Gastrocnemius medialis (tissue), 4 donors: ENCODE results near the gene ZDHHC3.

Experiments used
- POLR2A ChIP-seq, 2 donors: fragments of 450-650 bp; IDR thresholded peaks; one replicate each; pipeline ENCODE4 v1.6.1; 2017; ENCODE audit warnings: antibody characterized with exemption in 2 of 2, mild to moderate bottlenecking in 2 of 2, moderate library complexity in 2 of 2
- TF ChIP-seq, protein P1 (sequence below), 5 experiments: fragments of 450-650 bp in 3 of 5; fragments of 200-600 bp in 2 of 5; sonication (generic) in 2 of 5; IDR thresholded peaks in 4 of 5; conservative IDR thresholded peaks in 1 of 5; 1 replicate in 4 of 5; 2 replicates in 1 of 5; pipeline ENCODE4 v1.5.1; 2016 to 2019; ENCODE audit warnings: antibody characterized with exemption in 5 of 5, mild to moderate bottlenecking in 3 of 5, moderate library complexity in 3 of 5

DNA sequence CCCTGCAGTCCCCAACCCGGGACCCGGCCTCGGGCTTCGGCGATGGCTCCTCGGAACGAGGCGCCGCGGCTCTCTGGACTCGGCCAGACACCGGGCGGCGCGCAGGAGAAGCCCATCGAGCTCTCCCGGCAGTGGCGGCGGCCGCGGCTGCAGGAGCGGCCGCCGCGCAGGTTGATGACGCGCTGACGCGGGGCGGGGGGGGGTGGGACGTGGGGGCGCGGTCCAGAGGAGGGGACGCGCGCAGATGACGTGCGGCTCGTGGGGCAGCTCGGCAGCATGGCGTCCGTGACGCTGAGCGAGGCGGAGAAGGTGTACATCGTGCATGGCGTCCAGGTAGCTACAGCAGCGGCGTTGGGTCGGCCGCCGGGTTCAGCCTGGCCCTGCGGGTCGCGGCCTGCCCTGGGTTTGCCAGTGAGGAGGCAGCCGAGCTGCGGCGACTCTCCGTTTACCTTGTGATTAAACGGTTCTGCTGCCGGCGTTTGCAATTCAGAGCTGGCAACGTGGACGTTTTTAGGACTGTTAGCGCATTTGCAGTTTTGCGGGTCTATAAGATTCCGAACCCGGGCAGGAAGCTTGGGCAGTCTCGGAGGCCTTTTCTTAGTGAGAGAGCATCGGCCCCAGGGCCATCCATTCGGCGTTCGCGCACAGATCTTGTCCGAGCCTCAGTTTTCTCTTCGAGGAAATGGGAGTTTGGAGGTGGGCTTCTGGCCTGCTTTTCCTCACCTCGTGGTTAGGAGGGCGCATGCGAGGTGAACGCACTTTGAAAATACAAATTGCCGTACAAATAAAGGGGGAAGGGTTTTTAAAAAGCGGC is at the start of gene ZDHHC3, which contains the start of gene EXOSC7:
- TF ChIP-seq, protein P1, sequence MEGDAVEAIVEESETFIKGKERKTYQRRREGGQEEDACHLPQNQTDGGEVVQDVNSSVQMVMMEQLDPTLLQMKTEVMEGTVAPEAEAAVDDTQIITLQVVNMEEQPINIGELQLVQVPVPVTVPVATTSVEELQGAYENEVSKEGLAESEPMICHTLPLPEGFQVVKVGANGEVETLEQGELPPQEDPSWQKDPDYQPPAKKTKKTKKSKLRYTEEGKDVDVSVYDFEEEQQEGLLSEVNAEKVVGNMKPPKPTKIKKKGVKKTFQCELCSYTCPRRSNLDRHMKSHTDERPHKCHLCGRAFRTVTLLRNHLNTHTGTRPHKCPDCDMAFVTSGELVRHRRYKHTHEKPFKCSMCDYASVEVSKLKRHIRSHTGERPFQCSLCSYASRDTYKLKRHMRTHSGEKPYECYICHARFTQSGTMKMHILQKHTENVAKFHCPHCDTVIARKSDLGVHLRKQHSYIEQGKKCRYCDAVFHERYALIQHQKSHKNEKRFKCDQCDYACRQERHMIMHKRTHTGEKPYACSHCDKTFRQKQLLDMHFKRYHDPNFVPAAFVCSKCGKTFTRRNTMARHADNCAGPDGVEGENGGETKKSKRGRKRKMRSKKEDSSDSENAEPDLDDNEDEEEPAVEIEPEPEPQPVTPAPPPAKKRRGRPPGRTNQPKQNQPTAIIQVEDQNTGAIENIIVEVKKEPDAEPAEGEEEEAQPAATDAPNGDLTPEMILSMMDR (IDR thresholded peaks at IDR 0.05 in 4 of 5, conservative IDR thresholded peaks at IDR 0.05 in 1 of 5): no peak
- peak; percentile 62 to 75 for TF ChIP-seq POLR2A (IDR thresholded peaks at IDR 0.05)
